ENCODE data around the gene ETS1. TPM values are rescaled to one million over a fixed set of nuclear protein-coding genes. Genes with fewer than 3 reads are reported as not detected.

Gene ETS1
- total and polyA plus RNA-seq, 2 experiments from 2014 or later = 25.6 to 52.6 TPM

DNA sequence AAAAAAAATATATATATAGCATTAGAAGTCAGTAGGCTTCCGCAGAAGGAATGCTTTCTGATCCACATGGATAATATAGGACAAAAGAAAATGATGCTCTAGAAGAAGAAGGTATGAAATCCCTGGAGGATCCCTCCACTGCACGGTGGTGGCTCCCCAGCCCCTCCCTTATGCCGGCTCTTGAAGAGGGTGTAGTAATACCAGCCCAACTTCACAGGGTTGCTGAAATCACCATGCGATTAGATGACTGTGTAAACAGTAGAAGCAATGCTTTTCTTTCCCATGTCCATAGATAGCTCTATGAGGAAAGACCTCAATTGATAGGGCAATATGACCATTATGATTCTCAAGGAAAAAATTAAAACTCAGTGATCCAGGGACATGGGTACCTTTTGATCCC lies 3.2 kb upstream of the ETS1 start:
- H3K27me3 ChIP-seq (ENCODE audit: insufficient read depth) = no peaks in the 10 kb centered on the region
- no peak overlapping the region for H2AFZ ChIP-seq
- peaks cover 47% of the 10 kb centered on the region for H3K4me1 Mint-ChIP-seq
- H3K36me3 Mint-ChIP-seq (ENCODE audit: low read depth) = peaks cover 5% of the 10 kb centered on the region; the same call in 2 of the 3 replicates
- no peak for DNase-seq (ENCODE audit: low spot score)
- H3K4me3 ChIP-seq = no peak overlapping the region
- H3K36me3 ChIP-seq (ENCODE audit: insufficient read depth) = no peaks in the 10 kb centered on the region; the same call in 1 of the 2 replicates
- H3K9me2 ChIP-seq (ENCODE audit: insufficient read depth) = no peaks in the 10 kb centered on the region; the same call in 1 of the 2 replicates
- peaks cover 42% of the 10 kb centered on the region for H3K4me1 ChIP-seq (ENCODE audit: insufficient read depth)
- H4K20me1 ChIP-seq (replicated peaks; ENCODE audit: insufficient read depth) = no peaks in the 10 kb centered on the region
- ATAC-seq = no peak
- H3K4me2 ChIP-seq = no peak overlapping the region
- no peak overlapping the region for H3K4me3 Mint-ChIP-seq
- no peak overlapping the region for H3K27ac Mint-ChIP-seq
- H3F3A ChIP-seq (replicated peaks; ENCODE audit: low read depth) = no peaks in the 10 kb centered on the region
- H3K79me2 ChIP-seq (replicated peaks; ENCODE audit: insufficient read depth) = peaks cover 17% of the 10 kb centered on the region
- H3K9me3 Mint-ChIP-seq = no peaks in the 10 kb centered on the region
- H3K27ac ChIP-seq (ENCODE audit: low read depth) = no peak overlapping the region
- TF ChIP-seq ZNF114 (CRISPR knock-in tag; IDR thresholded peaks at IDR 0.05) (no peak), NANOG (IDR thresholded peaks at IDR 0.05; ENCODE audit: borderline replicate concordance) (no peak)
- peaks cover 5% of the 10 kb centered on the region for H3K27me3 Mint-ChIP-seq (ENCODE audit: insufficient read depth, low read depth, poor library complexity)

DNA sequence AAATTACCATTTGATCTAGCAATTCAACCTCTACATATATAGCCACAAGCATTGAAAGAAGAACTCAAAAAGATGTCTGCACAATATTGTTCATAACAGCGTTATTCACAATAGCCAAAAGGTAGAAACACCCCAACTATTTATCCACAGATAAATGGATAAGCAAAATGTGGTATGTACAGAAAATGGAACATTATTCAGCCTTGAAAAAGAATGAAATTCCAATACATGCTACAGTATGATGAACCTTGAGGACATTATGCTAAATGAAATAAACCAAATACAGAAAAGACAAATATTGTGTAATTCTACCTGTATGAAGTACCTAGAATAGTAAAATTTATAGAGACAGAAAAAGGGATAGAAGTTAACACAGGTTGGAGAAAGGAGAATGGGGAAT lies 2.6 kb upstream of the ETS1 start:
- Histone ChIP-seq H3K27me3 (ENCODE audit: insufficient read depth) (no peaks in the 10 kb centered on the region), H4K20me1 (replicated peaks; ENCODE audit: insufficient read depth) (no peaks in the 10 kb centered on the region), H3K4me3 (no peak overlapping the region), H3K4me1 (ENCODE audit: insufficient read depth) (peaks cover 42% of the 10 kb centered on the region), H3K36me3 (ENCODE audit: insufficient read depth) (no peaks in the 10 kb centered on the region; the same call in 1 of the 2 replicates), H3K4me2 (no peak overlapping the region), H3K9me2 (ENCODE audit: insufficient read depth) (no peaks in the 10 kb centered on the region; the same call in 1 of the 2 replicates), H3K79me2 (replicated peaks; ENCODE audit: insufficient read depth) (peaks cover 22% of the 10 kb centered on the region), H2AFZ (no peak overlapping the region), H3K27ac (ENCODE audit: low read depth) (no peak overlapping the region), H3F3A (replicated peaks; ENCODE audit: low read depth) (no peaks in the 10 kb centered on the region)
- H3K27me3 Mint-ChIP-seq (ENCODE audit: insufficient read depth, low read depth, poor library complexity) = peaks cover 7% of the 10 kb centered on the region
- peaks cover 52% of the 10 kb centered on the region for H3K4me1 Mint-ChIP-seq
- ATAC-seq (no peak), DNase-seq (ENCODE audit: low spot score) (no peak)
- no peak overlapping the region for H3K27ac Mint-ChIP-seq
- no peaks in the 10 kb centered on the region for H3K9me3 Mint-ChIP-seq
- H3K4me3 Mint-ChIP-seq = no peak overlapping the region
- H3K36me3 Mint-ChIP-seq (ENCODE audit: low read depth) = peaks cover 5% of the 10 kb centered on the region; the same call in 2 of the 3 replicates
- TF ChIP-seq STAT1 (IDR thresholded peaks at IDR 0.05; ENCODE audit: unreplicated experiment) = no peak
- TF ChIP-seq, protein P1, sequence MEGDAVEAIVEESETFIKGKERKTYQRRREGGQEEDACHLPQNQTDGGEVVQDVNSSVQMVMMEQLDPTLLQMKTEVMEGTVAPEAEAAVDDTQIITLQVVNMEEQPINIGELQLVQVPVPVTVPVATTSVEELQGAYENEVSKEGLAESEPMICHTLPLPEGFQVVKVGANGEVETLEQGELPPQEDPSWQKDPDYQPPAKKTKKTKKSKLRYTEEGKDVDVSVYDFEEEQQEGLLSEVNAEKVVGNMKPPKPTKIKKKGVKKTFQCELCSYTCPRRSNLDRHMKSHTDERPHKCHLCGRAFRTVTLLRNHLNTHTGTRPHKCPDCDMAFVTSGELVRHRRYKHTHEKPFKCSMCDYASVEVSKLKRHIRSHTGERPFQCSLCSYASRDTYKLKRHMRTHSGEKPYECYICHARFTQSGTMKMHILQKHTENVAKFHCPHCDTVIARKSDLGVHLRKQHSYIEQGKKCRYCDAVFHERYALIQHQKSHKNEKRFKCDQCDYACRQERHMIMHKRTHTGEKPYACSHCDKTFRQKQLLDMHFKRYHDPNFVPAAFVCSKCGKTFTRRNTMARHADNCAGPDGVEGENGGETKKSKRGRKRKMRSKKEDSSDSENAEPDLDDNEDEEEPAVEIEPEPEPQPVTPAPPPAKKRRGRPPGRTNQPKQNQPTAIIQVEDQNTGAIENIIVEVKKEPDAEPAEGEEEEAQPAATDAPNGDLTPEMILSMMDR (conservative IDR thresholded peaks at IDR 0.05; ENCODE audit: low read depth in 2 of 2) = no peak
- TF ChIP-seq ZNF331 (CRISPR knock-in tag; IDR thresholded peaks at IDR 0.05; ENCODE audit: low read depth) = no peak
- TF ChIP-seq, protein P2, sequence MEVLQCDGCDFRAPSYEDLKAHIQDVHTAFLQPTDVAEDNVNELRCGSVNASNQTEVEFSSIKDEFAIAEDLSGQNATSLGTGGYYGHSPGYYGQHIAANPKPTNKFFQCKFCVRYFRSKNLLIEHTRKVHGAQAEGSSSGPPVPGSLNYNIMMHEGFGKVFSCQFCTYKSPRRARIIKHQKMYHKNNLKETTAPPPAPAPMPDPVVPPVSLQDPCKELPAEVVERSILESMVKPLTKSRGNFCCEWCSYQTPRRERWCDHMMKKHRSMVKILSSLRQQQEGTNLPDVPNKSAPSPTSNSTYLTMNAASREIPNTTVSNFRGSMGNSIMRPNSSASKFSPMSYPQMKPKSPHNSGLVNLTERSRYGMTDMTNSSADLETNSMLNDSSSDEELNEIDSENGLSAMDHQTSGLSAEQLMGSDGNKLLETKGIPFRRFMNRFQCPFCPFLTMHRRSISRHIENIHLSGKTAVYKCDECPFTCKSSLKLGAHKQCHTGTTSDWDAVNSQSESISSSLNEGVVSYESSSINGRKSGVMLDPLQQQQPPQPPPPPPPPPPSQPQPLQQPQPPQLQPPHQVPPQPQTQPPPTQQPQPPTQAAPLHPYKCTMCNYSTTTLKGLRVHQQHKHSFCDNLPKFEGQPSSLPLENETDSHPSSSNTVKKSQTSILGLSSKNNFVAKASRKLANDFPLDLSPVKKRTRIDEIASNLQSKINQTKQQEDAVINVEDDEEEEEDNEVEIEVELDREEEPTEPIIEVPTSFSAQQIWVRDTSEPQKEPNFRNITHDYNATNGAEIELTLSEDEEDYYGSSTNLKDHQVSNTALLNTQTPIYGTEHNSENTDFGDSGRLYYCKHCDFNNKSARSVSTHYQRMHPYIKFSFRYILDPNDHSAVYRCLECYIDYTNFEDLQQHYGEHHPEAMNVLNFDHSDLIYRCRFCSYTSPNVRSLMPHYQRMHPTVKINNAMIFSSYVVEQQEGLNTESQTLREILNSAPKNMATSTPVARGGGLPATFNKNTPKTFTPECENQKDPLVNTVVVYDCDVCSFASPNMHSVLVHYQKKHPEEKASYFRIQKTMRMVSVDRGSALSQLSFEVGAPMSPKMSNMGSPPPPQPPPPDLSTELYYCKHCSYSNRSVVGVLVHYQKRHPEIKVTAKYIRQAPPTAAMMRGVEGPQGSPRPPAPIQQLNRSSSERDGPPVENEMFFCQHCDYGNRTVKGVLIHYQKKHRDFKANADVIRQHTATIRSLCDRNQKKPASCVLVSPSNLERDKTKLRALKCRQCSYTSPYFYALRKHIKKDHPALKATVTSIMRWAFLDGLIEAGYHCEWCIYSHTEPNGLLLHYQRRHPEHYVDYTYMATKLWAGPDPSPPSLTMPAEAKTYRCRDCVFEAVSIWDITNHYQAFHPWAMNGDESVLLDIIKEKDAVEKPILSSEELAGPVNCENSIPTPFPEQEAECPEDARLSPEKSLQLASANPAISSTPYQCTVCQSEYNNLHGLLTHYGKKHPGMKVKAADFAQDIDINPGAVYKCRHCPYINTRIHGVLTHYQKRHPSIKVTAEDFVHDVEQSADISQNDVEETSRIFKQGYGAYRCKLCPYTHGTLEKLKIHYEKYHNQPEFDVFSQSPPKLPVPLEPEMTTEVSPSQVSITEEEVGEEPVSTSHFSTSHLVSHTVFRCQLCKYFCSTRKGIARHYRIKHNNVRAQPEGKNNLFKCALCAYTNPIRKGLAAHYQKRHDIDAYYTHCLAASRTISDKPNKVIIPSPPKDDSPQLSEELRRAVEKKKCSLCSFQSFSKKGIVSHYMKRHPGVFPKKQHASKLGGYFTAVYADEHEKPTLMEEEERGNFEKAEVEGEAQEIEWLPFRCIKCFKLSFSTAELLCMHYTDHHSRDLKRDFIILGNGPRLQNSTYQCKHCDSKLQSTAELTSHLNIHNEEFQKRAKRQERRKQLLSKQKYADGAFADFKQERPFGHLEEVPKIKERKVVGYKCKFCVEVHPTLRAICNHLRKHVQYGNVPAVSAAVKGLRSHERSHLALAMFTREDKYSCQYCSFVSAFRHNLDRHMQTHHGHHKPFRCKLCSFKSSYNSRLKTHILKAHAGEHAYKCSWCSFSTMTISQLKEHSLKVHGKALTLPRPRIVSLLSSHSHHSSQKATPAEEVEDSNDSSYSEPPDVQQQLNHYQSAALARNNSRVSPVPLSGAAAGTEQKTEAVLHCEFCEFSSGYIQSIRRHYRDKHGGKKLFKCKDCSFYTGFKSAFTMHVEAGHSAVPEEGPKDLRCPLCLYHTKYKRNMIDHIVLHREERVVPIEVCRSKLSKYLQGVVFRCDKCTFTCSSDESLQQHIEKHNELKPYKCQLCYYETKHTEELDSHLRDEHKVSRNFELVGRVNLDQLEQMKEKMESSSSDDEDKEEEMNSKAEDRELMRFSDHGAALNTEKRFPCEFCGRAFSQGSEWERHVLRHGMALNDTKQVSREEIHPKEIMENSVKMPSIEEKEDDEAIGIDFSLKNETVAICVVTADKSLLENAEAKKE (CRISPR knock-in tag; IDR thresholded peaks at IDR 0.05) = no peak
- TF ChIP-seq, protein P3, sequence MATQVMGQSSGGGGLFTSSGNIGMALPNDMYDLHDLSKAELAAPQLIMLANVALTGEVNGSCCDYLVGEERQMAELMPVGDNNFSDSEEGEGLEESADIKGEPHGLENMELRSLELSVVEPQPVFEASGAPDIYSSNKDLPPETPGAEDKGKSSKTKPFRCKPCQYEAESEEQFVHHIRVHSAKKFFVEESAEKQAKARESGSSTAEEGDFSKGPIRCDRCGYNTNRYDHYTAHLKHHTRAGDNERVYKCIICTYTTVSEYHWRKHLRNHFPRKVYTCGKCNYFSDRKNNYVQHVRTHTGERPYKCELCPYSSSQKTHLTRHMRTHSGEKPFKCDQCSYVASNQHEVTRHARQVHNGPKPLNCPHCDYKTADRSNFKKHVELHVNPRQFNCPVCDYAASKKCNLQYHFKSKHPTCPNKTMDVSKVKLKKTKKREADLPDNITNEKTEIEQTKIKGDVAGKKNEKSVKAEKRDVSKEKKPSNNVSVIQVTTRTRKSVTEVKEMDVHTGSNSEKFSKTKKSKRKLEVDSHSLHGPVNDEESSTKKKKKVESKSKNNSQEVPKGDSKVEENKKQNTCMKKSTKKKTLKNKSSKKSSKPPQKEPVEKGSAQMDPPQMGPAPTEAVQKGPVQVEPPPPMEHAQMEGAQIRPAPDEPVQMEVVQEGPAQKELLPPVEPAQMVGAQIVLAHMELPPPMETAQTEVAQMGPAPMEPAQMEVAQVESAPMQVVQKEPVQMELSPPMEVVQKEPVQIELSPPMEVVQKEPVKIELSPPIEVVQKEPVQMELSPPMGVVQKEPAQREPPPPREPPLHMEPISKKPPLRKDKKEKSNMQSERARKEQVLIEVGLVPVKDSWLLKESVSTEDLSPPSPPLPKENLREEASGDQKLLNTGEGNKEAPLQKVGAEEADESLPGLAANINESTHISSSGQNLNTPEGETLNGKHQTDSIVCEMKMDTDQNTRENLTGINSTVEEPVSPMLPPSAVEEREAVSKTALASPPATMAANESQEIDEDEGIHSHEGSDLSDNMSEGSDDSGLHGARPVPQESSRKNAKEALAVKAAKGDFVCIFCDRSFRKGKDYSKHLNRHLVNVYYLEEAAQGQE (IDR thresholded peaks at IDR 0.05; ENCODE audit: unreplicated experiment) = no peak
- TF ChIP-seq, protein P4, sequence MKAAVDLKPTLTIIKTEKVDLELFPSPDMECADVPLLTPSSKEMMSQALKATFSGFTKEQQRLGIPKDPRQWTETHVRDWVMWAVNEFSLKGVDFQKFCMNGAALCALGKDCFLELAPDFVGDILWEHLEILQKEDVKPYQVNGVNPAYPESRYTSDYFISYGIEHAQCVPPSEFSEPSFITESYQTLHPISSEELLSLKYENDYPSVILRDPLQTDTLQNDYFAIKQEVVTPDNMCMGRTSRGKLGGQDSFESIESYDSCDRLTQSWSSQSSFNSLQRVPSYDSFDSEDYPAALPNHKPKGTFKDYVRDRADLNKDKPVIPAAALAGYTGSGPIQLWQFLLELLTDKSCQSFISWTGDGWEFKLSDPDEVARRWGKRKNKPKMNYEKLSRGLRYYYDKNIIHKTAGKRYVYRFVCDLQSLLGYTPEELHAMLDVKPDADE (IDR thresholded peaks at IDR 0.05) = no peak
- no peak for TF ChIP-seq POLR2AphosphoS5 (IDR thresholded peaks at IDR 0.05; ENCODE audit: low read depth)
- TF ChIP-seq ZNF114 (CRISPR knock-in tag; IDR thresholded peaks at IDR 0.05) = no peak
- TF ChIP-seq CREB1 (CRISPR knock-in tag; IDR thresholded peaks at IDR 0.05; ENCODE audit: low read depth) = no peak
